ENCODE data around the gene GCLC.
"Not testable (repeated sequence)": the region's sequence is repeated elsewhere in the genome, so short reads cannot be mapped to it uniquely, and the experiment has no call there.

GCLC gene

DNA sequence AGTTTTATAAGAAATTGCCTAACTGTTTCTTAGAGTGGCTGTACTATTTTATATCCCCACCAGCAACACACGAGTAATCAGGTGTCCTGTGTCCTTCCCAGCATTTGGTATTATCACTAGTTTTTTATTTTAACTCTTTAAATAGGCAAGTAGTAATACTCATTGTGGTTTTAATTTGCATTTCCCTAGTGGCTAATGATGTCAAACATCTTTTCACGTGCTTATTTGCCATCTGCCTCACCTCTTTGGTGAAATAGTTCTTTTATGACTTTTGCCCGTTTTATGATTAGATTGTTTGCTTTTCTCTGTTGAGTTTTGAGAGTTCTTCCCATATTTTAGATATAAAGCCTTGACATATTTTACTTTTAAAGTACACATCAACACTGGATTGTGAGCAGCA, 57.8 kb downstream of the GCLC start:
- DNase-seq: no peak

DNA sequence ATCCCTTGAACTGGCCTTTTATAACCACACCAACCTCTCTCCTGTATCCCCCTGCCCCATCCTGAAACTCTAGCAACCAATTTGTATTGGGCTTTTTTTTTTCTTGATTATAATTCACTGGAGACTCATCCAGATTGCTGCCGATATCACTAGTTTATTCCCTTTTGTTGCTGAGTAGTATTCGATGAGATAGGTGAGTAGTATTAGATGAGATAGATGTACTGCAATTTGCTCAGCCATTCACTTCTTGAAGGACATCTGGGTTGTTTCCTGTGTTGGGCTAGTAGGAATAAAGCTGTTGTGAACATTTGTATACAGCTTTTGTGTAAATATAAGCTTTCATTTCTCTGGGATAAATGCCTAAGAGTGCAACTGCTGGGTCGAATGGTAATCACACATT, 58.2 kb downstream of the GCLC start:
- DNase-seq: no peak

DNA sequence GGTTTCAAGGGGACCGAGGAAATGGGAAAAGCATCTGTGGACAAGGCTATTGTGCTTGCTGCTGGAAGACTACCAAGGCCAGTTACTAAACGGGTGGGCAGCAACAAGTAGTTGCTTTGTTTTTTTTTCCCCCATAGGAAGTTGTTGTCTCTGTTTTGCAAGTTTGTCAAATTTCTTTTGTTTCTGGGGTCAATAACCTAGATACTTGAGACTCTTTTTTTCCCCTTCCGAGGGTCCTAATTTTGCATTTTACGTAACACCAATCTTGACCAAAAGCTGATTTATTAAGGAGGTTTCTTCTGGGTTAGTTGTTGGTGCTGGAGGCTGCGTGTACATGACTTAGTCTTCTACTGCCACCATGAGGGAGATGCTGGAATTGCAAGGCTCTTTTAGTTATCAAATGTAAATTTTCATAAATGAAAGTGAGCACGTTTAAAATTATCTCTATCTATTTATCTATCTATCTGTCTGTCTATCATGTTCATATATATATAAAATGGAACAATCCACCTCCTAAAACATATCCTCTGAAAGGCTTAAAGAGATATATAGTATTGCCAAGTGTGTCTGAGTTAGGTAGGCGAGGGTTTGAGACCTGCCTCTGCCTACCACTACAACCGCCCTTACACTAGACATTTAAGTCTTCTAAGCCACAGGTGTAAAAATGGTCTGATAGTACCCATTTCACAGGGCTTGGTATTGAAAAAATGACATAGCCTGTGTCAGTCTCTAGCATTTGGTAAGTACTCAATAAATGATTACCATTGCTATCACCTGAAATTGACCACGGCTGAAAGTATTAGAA, 60.2 kb downstream of the GCLC start:
- peak; percentile 57 for DNase-seq

DNA sequence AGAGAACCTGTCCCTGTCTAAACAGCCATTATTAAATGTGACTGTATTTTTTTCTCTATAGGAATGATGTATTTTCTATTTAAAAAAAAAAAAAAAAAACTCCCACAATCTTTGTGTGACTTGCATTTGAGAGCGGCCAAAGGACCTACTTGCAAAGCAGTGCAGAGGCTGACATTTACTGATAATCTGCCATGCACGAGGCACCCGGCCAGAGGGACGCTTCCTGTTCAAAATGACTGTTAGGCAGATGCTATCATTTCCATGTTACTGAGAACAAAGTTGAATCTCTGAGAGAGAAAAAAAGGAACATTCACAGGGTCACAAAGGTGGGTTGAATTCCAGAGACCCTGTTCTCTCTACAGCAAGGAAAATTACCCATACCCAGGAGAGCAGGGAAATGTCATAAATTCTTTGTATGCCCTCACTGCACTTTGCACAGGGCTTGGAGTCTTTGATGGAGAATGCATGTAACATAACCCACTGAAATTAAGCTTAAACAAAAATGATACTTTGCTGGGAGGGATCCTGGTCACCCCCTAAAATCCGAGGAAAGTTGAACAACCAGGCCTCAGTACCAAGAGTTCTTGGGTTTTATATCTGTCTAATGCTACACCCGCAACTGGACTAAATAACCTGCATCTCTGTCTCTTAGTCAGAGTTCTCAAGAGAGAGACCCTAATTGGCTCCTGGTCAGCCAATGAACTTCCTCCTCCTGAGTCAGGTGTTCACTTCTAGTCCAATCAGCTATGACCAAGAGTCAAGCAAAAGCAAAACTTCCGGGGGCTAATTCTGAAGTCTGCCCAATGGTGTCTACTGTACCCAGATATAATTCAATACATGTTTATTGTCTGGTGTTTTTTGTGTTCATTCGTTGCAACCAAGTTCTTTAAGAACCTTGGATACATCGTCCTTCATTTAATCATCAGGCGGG, 61.2 kb downstream of the GCLC start:
- no peak for DNase-seq

DNA sequence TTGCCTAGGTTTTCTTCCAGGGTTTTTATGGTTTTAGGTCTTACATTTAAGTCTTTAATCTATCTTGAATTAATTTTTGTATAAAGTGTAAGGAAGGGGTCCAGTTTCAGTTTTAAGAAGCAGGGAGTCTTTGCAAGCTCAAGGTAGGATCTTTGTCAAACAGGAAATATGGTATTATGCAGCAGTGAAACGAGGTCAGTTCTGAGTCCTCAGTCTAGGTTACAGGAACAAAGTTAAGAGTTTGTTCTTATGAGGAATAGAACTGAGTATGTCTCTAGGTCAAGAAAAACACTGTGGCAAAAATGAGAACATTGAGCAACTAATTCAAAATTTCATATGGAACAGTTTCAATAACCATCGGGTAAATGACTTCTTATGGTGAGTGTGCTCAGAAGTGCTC, 63.6 kb downstream of the GCLC start:
- no peak for DNase-seq

DNA sequence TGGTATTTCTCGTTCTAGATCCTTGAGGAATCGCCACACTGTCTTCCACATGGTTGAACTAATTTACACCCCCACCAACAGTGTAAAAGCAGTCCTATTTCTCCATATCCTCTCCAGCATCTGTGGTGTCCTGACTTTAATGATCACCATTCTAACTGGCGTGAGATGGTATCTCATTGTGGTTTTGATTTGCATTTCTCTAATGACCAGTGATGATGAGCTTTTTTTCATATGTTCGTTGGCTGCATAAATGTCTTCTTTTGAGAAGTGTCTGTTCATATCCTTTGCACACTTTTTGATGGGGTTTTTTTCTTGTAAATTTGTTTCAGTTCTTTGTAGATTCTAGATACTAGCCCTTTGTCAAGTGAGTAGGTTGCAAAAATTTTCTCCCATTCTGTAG, 64.1 kb downstream of the GCLC start:
- DNase-seq: not testable (repeated sequence)

DNA sequence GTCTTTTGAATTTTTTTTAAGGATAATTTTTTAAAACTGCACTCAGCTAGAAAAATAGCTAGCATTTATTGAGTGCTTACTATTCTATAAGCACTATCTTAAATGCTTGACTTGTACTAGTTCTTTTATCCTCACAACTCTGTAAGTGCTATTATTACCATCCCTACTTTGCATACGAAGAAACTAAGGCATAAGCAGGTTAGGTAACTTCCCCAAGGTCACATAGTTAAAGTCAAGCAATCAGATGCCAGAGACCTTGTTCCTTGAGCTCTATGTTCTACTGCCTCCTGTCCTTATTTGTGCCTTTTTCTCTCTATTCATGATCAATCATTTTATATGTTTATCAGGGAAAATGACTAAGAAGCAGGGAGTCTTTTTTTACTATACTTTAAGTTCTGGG, 65.0 kb downstream of the GCLC start:
- no peak for DNase-seq

DNA sequence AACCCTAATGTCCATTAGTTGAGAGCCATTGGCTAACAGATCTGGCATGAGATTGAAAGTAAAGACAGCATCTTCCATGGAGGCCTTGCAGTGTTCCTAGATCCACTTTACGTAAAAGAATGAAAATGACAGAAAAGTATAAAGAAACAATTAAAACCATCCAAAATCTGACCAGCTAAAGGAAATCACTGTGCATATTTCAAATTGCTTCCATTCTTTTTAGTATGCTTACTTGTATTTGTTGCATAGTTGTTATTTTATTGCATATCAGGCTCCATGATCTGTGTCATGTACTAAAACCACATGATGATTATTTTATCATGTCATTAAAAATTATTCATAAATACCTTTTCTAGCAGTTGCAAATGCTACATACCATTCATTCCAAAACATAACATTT, 67.9 kb downstream of the GCLC start:
- DNase-seq: no peak

DNA sequence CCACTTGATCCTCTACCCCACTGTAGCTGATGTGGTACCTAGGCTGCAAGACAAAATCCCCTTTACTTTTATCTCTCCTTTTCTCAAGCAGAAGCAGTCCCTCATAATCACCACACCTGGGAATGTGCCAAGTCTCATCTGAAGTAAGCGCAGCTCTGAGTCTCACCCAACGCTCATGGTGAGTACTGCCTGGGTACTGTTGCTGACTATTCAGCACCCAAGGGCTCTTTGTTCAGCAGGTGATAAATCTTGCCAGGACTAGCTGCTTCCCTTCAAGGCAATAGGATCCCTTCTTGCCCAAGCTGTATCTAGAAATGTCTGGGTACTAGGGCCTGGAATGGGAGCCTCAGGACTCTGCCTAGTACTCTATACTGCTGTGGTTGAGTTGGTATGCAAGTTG, 70.9 kb downstream of the GCLC start:
- DNase-seq: no peak

DNA sequence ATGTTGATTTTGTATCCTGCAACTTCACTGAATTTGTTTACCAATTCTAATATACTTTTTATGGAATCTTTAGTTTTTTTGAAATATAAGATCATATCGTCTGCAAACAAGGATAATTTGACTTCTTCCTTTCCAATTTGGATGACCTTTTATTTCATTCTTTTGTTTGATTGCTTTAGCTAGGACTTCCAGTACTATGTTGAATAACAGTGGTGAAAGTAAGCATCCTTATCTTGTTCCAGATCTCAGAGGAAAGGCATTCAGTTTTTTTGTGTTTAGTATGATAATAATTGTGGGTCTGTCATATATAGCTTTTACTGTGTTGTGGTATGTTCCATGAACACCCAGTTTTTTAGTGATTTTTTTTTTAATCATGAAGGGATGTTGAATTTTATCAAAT, 75.7 kb downstream of the GCLC start:
- DNase-seq: no peak

DNA sequence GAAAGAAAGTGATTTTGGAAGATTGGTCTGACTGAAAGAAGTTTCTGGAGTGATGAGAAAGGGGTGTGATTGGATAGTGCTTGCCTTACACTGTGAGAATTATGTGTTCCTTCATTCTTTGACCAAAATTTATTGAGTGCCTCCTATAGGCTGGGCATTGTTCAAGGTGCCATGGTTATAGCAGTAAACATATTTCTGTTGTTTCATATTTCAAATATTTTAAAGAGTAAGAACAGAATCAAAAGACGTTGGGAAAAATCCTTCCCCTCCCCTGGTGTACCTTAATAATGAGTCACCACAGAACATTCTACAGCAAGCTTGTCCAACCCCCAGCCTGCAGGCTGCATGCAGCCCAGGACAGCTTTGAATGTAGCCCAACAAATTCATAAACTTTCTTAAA, 78.6 kb downstream of the GCLC start:
- no peak for DNase-seq

DNA sequence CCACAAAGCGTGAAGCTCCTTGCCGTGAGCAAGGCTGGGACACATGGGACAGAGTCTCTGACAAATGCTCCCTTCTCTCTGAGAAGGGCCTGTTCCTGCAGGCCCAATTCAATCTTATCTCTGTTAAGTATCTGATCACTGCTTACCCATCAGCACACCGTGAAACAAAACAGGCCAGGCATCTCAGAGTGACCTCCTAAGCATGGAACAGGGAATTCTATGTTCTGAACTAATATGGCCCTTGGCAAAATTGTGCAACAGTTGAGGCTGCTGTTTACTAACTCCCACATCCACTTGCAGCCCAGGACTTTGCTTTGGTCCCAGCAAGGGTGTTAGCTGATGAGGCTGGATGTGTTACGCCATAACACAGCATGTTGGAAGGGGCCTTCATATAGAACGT, 79.2 kb downstream of the GCLC start:
- no peak for DNase-seq

DNA sequence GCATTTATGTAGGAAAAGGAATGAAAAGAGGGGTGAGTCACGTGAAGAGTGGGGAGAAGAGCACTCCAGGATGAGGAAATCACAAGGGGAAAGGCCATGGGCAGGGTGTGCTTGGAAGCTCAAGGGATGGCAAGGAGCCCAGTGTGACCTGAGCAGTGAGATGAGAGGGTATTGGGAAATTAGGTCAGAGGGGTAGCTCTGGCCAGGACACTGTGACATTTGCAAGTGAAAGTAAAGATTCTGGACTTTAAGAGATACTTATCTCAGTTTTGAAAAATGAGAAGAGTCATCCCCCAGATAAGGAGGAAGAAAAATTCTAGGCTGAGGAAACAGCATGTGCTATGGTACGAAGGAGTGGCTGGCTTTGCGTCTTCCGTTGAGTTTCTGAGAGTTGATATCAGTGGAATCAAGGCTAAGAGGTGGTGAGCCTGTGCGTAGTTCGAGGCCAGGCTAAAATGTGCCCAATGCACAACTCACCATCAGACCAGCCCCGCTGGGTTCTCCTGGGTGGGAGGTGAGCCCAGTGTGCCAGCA, 79.9 kb downstream of the GCLC start:
- DNase-seq: no peak

DNA sequence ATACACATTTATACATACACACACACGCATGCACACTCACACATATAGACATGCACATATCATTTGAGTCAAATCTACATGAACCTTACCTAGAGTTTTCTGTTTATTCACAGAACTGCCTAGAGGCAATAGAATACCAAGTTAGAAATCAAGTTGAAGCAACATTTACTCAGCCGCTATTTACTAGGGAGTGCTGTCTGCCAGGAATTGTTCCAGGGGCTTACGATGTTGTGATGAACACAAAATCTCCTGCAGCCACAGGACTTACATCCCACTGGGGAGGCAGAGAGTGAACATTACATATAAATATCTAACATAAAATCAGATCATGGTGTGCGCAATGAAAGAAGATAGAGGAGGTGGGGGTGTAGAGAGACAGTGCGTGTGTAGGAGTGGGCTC, 80.4 kb downstream of the GCLC start:
- no peak for DNase-seq

DNA sequence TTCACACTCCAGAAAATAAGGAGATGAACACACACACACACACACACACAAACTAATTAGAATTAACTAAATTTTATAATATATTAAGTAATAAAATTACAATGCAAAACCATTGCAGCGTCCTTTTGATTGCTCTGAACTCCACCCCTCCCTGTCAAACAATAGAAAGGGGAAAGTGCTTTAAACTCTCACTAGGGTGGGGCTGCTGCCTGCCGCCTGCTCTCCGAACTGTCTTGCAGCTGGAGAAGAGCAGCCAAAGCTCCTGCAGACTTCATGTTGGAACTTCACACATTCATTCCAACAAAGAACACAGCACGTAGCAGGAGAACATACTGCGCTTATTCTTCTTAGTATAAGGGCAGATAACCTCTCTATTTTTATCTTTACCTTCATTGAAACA, 83.2 kb downstream of the GCLC start:
- no peak for DNase-seq

DNA sequence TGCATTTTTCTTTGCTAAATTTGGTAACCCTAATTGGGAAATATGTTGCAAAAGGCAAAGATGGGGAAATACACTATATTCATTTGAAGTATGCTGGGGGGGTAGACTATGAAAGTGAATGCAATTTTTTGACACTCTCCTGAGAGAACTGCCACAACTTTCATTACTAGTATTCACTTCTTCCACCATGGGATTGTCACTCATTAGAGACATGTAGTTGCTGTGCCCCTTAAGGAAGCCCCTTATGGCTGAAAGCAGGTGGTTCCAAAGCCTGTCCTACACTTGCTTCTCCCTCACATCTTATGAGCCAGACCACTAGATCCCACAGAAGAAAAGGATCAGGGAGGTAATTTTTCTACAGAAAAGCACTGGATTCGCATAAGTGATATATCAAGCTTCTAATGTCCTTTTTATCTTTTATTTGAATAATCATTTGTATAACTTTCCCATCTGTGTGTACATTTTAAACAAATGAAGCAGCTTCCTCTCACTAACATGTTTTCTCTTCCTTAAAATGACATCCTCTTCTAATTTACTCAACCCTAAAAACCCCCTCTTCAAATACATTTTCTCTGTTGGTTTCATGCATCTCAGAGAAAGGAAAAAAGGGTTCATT, 83.8 kb downstream of the GCLC start:
- no peak for DNase-seq

DNA sequence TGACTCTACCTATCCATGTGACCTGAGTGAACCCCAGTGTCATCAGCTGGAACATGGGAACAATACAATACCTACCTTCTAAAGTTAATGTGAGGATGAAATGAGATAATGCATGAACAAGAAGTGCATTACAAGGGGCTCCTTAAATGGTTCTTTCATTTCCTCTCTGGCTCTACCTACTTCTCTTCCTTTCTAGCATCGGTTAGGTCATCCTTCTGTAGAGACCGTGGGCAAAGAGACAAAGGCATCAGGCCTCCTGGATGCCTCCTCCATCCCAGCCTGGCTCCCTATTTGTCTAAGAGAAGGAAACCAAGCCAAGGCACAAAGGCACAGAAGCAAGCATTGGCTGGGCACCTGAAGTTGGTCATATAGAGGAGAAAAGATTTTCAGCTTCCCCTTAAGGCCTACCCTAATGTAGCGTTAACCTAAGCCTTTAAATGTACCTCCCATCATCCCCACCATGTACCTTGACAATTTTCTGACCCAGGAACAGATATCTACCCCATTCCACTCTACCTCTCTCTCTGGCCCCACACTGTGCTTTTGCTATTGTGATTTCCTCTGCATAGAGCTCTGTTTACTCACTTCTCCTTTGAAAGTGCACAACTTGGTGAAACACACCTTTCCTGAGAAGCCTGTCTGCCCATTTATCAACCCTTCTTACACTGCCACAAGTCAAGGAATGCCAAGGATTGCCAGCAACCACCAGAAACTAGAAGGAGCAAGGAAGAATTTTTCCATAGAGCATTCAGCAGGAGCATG, 86.6 kb downstream of the GCLC start:
- no peak for DNase-seq

DNA sequence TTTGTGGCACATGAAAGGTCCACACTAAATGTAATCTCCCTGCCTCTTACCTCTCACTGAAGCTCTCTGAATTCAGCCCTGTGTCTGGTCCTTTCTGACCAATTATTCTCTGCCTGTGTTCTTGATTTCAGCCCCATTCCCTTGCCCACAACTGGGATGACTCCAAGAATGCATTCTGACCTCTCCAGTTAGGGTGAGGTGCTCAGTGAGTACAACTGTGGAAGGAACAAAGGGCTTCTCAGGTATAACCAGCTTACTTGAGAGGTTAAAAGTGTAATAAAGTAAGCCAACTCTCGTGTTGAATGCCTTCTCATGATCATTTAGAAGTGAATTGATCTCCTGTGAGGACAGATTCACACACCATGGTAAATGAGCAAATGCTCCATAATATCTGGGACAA, 88.1 kb downstream of the GCLC start:
- DNase-seq: no peak

DNA sequence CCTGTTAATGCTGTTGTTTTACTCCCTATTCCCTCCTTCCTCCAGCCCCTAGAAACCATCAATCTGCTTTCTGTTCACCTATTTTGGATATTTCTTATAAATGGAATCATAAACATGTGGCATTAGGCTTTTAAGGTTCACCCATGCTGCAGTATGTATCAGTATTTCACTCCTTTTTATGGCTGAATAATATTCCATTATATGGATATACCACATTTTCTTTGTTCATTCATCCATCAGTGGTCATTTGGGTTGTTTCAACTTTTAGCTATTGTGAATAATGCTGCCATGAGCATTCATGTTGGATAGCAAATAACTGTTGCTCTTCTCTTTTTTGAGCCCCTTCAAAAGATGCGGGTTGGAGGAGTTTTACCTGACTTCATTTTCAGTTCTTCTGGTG, 89.2 kb downstream of the GCLC start:
- DNase-seq: no peak

DNA sequence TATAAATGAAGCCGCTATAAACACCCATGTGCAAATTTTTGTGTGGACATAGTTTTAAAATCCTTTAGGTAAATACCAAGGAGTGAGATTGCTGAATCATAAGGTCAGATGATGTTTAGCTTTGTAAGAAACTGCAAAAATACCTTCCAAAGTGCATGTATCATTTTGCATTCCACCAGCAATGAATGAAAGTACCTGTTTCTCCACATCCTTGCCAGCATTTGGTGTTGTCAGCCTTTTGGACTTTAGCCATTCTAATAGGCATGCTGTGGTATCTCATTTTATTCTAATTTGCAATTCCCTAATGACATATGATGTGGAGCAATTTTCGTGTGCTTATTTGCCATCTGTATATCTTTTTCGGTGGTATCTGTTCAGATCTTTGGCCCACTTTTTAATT, 93.7 kb downstream of the GCLC start:
- no peak for DNase-seq

DNA sequence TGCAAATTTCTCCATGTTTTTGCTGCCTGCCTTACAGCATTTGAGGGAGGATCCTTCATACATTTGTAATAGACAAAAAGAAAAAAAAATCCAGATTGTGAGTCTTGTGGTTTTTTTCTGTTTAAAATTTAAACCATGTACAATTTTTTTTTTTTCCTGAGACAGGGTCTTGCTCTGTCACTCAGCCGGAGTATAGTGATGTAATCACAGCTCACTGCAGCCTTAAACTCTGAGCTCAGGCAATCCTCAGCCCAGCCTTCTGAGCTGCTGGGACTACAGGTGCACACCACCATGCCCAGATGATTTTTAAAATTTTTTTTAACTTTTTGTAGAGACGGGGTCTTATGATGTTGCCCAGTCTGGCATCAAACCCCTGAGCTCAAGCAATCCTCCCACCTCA, 97.0 kb downstream of the GCLC start:
- no peak for DNase-seq

Measured in stimulated activated CD4-positive, alpha-beta T cell treated with anti-CD3 and anti-CD28 coated beads, Interleukin-4, amount 100 ng/mL, for 1 hour (primary cell).